D721Med (cell line): ENCODE data around the gene YY1.

Source experiments
- DNase-seq: peaks from one replicate; pipeline ENCODE4 v3.0.0; 2011; ENCODE audit warnings: low spot score; ENCODE audit not compliant: insufficient read length
- FAIRE-seq: peaks from 2 replicates; lab custom pipeline; 2011; peaks lifted over from hg19 to GRCh38; lab: Jason Lieb, UNC
- TF ChIP-seq, protein P1 (sequence below): IDR thresholded peaks from 2 replicates; pipeline ENCODE4 v1.5.1; 2012; ENCODE audit warnings: mild to moderate bottlenecking, control low read depth; ENCODE audit not compliant: insufficient read depth; ENCODE audit errors: missing control alignments

YY1 gene

DNA sequence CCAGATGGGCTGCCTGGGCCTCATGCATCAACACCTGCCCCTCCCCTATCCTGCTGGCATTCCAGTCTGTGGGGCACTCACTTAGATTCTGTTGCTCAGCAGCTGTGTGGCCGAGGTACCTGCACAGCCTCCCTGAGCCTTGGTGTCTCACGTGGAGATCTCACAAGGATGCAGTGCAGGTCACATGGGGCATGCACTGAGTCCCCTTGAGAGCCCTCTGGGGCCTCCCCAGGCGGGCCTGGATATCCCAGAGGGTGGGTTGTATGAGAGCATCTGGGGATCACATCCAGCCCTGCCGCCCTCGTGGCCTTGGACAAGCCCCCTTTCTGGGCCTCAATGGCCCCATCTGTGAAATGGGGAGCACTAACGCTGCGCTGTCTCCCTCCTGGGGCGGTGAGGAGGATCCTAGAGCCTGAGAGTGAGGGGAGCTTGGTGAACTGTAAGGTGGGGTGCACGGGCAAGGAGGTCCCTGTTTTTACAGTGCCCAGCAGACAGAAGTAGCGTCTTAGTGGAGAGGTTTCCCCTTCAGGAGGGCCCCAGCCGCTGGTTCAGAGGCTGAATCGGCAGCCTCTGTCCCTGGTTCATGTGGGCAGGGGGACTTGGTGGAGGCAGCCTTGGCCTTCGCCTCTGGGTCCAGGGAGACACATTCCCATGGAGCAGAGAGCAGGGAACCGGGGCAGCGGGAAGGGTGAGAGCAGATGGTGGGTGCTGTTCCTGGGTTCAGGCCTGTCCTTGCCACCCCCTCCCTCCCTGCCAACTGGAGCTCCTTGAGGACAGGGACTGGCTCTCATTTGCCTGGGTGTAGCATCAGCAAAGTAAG is 83.4 kb downstream of the YY1 start:
- TF ChIP-seq, protein P1, sequence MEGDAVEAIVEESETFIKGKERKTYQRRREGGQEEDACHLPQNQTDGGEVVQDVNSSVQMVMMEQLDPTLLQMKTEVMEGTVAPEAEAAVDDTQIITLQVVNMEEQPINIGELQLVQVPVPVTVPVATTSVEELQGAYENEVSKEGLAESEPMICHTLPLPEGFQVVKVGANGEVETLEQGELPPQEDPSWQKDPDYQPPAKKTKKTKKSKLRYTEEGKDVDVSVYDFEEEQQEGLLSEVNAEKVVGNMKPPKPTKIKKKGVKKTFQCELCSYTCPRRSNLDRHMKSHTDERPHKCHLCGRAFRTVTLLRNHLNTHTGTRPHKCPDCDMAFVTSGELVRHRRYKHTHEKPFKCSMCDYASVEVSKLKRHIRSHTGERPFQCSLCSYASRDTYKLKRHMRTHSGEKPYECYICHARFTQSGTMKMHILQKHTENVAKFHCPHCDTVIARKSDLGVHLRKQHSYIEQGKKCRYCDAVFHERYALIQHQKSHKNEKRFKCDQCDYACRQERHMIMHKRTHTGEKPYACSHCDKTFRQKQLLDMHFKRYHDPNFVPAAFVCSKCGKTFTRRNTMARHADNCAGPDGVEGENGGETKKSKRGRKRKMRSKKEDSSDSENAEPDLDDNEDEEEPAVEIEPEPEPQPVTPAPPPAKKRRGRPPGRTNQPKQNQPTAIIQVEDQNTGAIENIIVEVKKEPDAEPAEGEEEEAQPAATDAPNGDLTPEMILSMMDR: no peak
- FAIRE-seq (no peak), DNase-seq (no peak)

DNA sequence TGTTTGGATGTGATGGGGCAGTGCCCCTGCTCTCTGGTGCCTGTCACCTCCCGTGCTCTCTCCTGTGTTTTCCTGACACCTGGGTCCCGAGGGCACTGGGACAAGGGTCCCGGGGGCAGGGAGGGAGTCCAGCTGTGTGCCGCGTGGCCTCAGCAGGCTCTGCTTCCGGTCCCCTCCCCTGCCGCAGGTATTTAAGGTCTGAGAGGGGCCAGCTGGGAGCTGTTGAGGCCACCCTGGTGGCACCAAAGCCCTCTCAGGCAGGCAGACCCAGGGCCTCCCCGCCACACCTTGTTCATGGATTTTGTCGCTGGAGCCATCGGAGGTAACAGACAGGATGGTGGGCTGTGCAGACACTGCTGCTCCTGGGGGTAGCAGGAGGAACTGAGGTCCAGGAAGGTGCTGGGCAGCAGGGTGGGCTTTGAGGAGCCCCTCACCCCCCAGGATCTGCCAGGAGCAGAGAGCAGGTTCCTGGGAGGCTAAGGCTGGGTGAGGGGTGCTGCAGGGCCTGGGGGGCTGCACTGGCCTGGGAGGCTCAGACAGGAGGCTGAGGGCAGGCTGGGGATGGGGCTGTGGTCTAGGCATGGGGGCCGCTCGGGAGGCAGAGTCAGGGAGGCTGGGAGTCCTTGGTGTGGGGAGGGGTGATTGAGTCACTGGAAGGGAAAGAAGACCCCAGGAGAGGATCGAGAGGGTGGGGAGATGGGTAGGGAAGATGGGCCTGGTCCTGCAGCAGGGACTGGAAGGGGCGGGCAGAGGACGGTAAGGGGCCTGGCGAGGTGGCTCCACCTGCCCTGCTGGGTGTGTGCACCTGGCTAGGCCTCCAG is 84.4 kb downstream of the YY1 start, which contains the start of gene SLC25A47:
SLC25A47 (plus strand) TSS at position 219 of the 821 bp plus-strand sequence; CDS start at position 295, 76 bp downstream.
- TF ChIP-seq, protein P1: no peak
- no peak for DNase-seq
- FAIRE-seq: no peak

DNA sequence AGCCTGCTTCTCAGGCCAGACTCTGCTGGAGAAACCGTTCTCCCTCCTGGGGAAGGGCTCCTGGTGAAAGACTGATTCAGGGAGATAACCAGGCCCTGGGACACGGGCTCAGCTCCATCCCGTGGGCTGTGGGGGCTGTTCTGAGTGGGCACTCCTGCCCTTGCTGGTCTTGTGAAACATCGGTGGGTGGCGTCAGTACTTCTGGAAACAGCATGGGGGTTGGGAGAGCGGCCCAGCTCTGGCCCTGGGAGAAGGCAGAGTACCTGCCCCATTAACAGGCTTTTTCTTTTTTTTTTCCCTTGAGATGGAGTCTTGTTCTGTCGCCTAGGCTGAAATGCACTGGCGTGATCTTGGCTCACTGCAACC is 85.0 kb downstream of the YY1 start:
- DNase-seq (no peak), FAIRE-seq (no peak)
- TF ChIP-seq, protein P1: no peak

DNA sequence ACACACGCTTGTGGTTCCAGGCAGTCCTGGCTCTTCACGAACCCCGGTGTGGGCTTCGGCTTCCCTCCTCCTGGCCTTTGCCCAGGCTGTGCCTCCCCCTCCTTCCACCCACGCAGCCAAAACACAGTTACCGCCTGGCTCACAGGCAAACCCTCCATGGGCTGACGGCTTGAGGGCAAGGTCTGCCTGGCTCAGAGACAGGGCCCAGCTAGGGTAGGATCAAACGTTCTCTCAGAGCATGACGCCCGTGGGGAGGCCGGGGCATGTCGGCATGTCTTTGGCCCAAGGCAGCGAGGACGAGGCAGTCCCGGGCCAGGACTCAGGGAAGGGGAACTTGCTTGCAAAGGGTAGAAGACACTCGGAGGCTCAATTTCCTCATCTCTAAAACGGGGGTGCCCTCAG is 86.3 kb downstream of the YY1 start:
- TF ChIP-seq, protein P1: no peak

DNA sequence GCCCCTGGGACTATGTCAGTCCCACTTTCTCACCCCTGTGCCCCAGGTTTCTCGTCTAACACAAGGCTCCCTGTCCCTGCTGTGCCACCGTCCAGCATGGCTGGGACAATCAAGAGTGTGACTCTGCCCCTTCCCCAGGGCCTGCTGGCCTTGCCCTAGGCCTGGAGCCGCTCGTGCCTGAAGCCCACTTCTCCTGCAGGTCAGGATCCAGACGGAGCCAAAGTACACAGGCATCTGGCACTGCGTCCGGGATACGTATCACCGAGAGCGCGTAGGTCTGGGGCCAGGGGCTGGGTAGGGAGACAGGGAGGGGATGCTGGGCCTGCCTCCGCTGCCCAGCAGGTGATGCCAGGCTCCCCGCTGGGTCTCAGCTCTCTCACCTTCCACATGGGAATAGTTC is 87.0 kb downstream of the YY1 start:
- TF ChIP-seq, protein P1: no peak
- FAIRE-seq (no peak), DNase-seq (no peak)

More for the DNA sequence above, 86.3 kb downstream of the YY1 start:
- FAIRE-seq (no peak), DNase-seq (no peak)

DNA sequence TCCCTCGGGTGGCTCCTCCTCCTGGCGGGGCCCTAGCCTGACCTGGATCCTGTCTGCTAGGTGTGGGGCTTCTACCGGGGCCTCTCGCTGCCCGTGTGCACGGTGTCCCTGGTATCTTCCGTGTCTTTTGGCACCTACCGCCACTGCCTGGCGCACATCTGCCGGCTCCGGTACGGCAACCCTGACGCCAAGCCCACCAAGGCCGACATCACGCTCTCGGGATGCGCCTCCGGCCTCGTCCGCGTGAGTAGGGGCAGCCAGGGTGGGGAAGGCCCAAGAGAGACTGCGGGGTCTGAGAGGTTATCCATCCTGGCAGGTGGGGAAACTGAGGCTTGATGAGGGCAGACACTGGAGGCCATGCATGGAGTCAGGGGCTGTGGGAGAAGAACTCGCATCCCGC is 88.2 kb downstream of the YY1 start:
- TF ChIP-seq, protein P1: no peak
- FAIRE-seq: no peak

More for the DNA sequence above, 88.2 kb downstream of the YY1 start:
- no peak for DNase-seq
